ENCODE data around the gene TBX2.

DNA sequence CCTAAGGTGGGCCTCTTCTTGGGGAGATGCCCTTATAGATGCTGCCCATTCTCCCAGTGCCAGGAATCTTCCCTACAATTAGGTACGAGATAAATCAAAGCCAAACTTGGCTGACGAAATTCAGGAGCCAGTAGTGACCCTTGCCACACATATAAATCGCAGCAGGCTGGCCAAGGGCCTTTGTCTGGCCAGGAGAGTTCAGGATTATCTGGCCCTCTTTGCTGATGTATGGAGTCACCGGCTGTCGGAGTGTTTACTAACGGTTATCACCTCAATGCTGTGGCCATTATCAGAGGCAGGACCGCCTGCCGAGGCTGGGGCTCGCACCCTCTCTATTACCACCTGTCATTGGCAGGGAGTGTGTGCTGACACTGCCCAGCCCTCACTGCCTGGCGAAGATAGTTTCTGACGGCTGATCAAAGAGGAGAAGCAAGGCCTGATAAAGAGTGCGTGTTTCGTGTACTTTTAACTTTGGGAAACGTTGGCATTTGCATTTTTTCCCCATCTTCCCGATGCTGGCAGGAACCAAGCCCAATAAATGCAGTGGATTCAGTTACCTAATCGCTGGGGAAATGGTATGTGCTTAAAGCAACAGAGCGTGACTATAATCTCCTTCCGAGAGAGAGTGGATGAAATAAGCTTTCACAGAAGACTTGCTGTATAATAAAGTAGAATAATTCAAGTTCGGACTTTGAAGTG, 32.8 kb upstream of the TBX2 start:
- TF ChIP-seq, protein P1, sequence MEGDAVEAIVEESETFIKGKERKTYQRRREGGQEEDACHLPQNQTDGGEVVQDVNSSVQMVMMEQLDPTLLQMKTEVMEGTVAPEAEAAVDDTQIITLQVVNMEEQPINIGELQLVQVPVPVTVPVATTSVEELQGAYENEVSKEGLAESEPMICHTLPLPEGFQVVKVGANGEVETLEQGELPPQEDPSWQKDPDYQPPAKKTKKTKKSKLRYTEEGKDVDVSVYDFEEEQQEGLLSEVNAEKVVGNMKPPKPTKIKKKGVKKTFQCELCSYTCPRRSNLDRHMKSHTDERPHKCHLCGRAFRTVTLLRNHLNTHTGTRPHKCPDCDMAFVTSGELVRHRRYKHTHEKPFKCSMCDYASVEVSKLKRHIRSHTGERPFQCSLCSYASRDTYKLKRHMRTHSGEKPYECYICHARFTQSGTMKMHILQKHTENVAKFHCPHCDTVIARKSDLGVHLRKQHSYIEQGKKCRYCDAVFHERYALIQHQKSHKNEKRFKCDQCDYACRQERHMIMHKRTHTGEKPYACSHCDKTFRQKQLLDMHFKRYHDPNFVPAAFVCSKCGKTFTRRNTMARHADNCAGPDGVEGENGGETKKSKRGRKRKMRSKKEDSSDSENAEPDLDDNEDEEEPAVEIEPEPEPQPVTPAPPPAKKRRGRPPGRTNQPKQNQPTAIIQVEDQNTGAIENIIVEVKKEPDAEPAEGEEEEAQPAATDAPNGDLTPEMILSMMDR (IDR thresholded peaks at IDR 0.05), result no peak
- TF ChIP-seq POLR2A (IDR thresholded peaks at IDR 0.05), result no peak

Data from suprapubic skin (tissue), 3 donors.